Natural killer cell (primary cell): ENCODE data around the gene APIP. TPM values are rescaled to one million over a fixed set of nuclear protein-coding genes. Genes with fewer than 3 reads are reported as not detected.
"Not testable (repeated sequence)": the region's sequence is repeated elsewhere in the genome, so short reads cannot be mapped to it uniquely, and the experiment has no call there.

Source experiments
- ATAC-seq, 3 donors: fragments of 150-1000 bp in 2 of 3; fragments of 200-7000 bp in 1 of 3; cut with Tn5 transposase; 1 replicate in 1 of 3; 2 replicates in 2 of 3; pipeline ENCODE4 v1.10.0; 2021; ENCODE audit warnings: mild to moderate bottlenecking in 2 of 3, moderate library complexity in 2 of 3
- DNase-seq, 2 donors: peaks; one replicate each; pipeline versions ENCODE4 v3.0.0 to v3.0.0-alpha.2; 2013 to 2021; ENCODE audit warnings: mixed read lengths in 1 of 2
- H3K27ac ChIP-seq: one replicate; pipeline ENCODE4 v1.5.1; 2013; ENCODE audit warnings: mild to moderate bottlenecking, low read length
- H3K27me3 ChIP-seq: one replicate; pipeline ENCODE4 v1.6.1; 2013; ENCODE audit warnings: low read length; ENCODE audit not compliant: control insufficient read depth, insufficient read depth
- H3K36me3 ChIP-seq: one replicate; pipeline ENCODE4 v1.6.1; 2013; ENCODE audit warnings: low read length; ENCODE audit not compliant: control insufficient read depth, insufficient read depth
- H3K4me1 ChIP-seq: one replicate; pipeline ENCODE4 v1.6.1; 2013; ENCODE audit warnings: low read length; ENCODE audit not compliant: control insufficient read depth, insufficient read depth
- H3K4me3 ChIP-seq: one replicate; pipeline ENCODE4 v1.5.1; 2013; ENCODE audit warnings: low read length
- H3K9me3 ChIP-seq: one replicate; pipeline ENCODE4 v1.6.1; 2013; ENCODE audit warnings: low read length; ENCODE audit not compliant: control insufficient read depth, insufficient read depth
- H3K27ac Mint-ChIP-seq, 2 donors: one replicate each; pipeline ENCODE4 v1.8.0; 2022; ENCODE audit warnings: mild to moderate bottlenecking in 2 of 2, mixed read lengths in 2 of 2, moderate library complexity in 1 of 2
- H3K27me3 Mint-ChIP-seq, 2 donors: one replicate each; pipeline ENCODE4 v1.8.0; 2022; ENCODE audit warnings: low read depth in 2 of 2, mixed read lengths in 2 of 2
- H3K36me3 Mint-ChIP-seq: one replicate; pipeline ENCODE4 v1.8.0; 2022; ENCODE audit warnings: mixed read lengths
- H3K4me1 Mint-ChIP-seq, 2 donors: one replicate each; pipeline ENCODE4 v1.8.0; 2022; ENCODE audit warnings: mixed read lengths in 2 of 2
- H3K4me3 Mint-ChIP-seq: one replicate; pipeline ENCODE4 v1.8.0; 2022; ENCODE audit warnings: mild to moderate bottlenecking, moderate library complexity, mixed read lengths
- H3K9me3 Mint-ChIP-seq, 2 donors: one replicate each; pipeline ENCODE4 v1.8.0; 2022; ENCODE audit warnings: mixed read lengths in 2 of 2
- CTCF ChIP-seq: fragments of 200-600 bp; IDR thresholded peaks from one replicate; pipeline ENCODE4 v1.8.0; 2022; ENCODE audit warnings: antibody characterized with exemption
- WGBS: methylation state at CpG from one replicate; pipeline ENCODE4 v1.1.7; 2013; ENCODE audit warnings: missing lambda C conversion rate; ENCODE audit not compliant: insufficient coverage; 5-methylcytosine and 5-hydroxymethylcytosine counted together
- intact Hi-C: fragments of 100-400 bp; cut with micrococcal nuclease; formaldehyde crosslinking; loops from one replicate; pipeline ENCODE4 v1.14.2; 2022
- total RNA-seq, 4 donors: library from RNA; stranded (reverse); fragments of 120-200 nt in 1 of 4; gene quantifications; one replicate each; pipeline versions ENCODE4 v1.2.3 to v1.2.4, GENCODE V29; 2013 to 2022

The APIP gene
- total RNA-seq, 3 donors from 2014 or later (not counting 1 experiment from before 2014, with no cell fraction given), result 6.6 to 9.4 (median 8.1) TPM

DNA sequence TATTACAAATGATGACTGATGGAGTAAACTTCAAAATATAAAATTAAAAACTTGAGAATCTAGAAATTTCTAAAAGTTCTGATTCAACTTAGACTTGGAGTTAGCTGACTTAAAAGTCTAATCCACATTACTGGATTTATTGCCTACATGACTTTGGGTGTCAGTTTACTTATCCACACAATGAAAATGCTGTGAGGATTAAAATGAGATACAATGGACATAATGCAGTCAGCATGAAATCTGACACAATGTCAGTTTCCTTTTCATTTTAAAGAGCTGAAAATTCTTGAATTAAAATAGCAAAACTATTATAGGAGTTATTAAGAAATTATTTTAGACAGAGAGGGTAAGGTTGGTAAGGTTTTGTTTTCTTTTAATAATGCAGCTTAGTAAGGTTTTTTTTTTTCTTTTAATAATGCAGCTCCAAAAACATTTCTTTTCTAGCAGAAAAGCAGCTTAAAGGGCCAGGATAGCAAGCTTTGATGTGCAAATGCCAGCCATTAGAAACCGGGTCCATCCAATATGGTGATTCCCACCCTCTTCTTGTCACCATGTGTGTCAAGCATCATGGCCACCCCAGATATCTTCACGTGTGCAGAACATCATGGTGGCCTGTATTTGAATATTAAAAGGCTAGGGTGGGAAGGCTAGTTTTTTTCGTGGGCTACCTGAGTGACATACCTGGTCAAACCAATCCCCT, 18.9 kb downstream of the APIP start:
- H3K9me3 Mint-ChIP-seq, result peaks cover 3 to 9% of the 10 kb centered on the region in 2 donors
- no peak for TF ChIP-seq CTCF
- H3K27me3 Mint-ChIP-seq, result no peaks in the 10 kb centered on the region
- no peak overlapping the region for H3K27ac ChIP-seq
- no peaks in the 10 kb centered on the region for H3K4me1 ChIP-seq
- WGBS, result 100% methylated on average over 3 of the region's 3 CpGs
- H3K27me3 ChIP-seq, result no peaks in the 10 kb centered on the region
- peaks cover 7% of the 10 kb centered on the region for H3K36me3 Mint-ChIP-seq
- no peak overlapping the region for H3K27ac Mint-ChIP-seq
- DNase-seq, result no peak
- no peaks in the 10 kb centered on the region for H3K36me3 ChIP-seq
- no peak for ATAC-seq
- H3K9me3 ChIP-seq, result peaks cover 38% of the 10 kb centered on the region
- intact Hi-C loops, result no loop called here
- H3K4me1 Mint-ChIP-seq, result no peaks in the 10 kb centered on the region
- no peak overlapping the region for H3K4me3 Mint-ChIP-seq
- no peak overlapping the region for H3K4me3 ChIP-seq

- DNase-seq, H3K27ac Mint-ChIP-seq, H3K27me3 ChIP-seq, H3K27me3 Mint-ChIP-seq, H3K4me3 ChIP-seq, ATAC-seq, H3K27ac ChIP-seq, H3K36me3 Mint-ChIP-seq, intact Hi-C loops, H3K36me3 ChIP-seq, H3K4me1 Mint-ChIP-seq, H3K4me1 ChIP-seq, H3K4me3 Mint-ChIP-seq, H3K9me3 Mint-ChIP-seq: not testable (repeated sequence)
- H3K9me3 ChIP-seq, result peaks cover 32% of the 10 kb centered on the region
- 100% methylated on average over 2 of the region's 3 CpGs for WGBS
Measured at GRCh38 chr11:34896191-34896590, 20.0 kb downstream of the APIP start.

DNA sequence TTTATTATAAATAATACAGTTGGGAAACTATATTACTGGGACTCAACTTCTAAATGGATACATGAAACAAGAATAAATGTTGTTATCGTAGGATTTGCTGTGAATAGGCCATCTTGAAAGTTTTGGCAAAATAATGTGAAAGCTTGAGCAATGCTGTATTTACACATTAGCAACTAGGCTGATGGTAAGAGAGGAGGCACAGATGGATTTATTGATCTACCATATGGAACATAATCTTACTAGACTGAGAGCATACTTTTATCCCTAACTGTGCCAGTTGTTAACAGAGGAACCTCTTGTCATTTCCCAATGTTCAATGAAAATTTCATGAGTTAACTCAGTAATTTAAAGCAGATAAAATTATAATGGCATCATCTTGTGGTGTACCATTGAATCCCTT, 22.8 kb downstream of the APIP start:
- Mint-ChIP-seq H3K4me3 (no peak overlapping the region), H3K27me3 (no peaks in the 10 kb centered on the region), H3K27ac (no peak overlapping the region), H3K4me1 (no peaks in the 10 kb centered on the region), H3K36me3 (no peaks in the 10 kb centered on the region), H3K9me3 (peaks cover 3 to 5% of the 10 kb centered on the region in 2 donors)
- TF ChIP-seq CTCF, result no peak
- Histone ChIP-seq H3K27ac (no peak overlapping the region), H3K4me1 (no peaks in the 10 kb centered on the region), H3K36me3 (peaks cover 1% of the 10 kb centered on the region), H3K27me3 (no peaks in the 10 kb centered on the region), H3K9me3 (peaks cover 10% of the 10 kb centered on the region), H3K4me3 (no peak overlapping the region)
- WGBS, result 100% methylated on average over 1 of the region's 1 CpG
- ATAC-seq (no peak), DNase-seq (no peak)
- intact Hi-C loops, result no loop called here

- no peak overlapping the region for H3K27ac ChIP-seq
- no peak for DNase-seq
- peaks cover 0 to 3% of the 10 kb centered on the region in 2 donors for H3K9me3 Mint-ChIP-seq
- H3K36me3 ChIP-seq, result peaks cover 4% of the 10 kb centered on the region
- no peak for TF ChIP-seq CTCF
- H3K27me3 Mint-ChIP-seq, result no peaks in the 10 kb centered on the region
- intact Hi-C loops, result loop anchor here (1.0 kb wide), 1 partner anchor 305 kb away; no protein-coding TSS in a partner anchor
- H3K36me3 Mint-ChIP-seq, result no peaks in the 10 kb centered on the region
- H3K4me3 ChIP-seq, result no peak overlapping the region
- no peaks in the 10 kb centered on the region for H3K4me1 Mint-ChIP-seq
- H3K9me3 ChIP-seq, result no peaks in the 10 kb centered on the region
- no peak for ATAC-seq
- WGBS, result 98% methylated on average over 3 of the region's 3 CpGs
- no peaks in the 10 kb centered on the region for H3K4me1 ChIP-seq
- no peaks in the 10 kb centered on the region for H3K27me3 ChIP-seq
- no peak overlapping the region for H3K27ac Mint-ChIP-seq
- H3K4me3 Mint-ChIP-seq, result no peak overlapping the region
Measured at GRCh38 chr11:34891611-34892010, 24.6 kb downstream of the APIP start.
